Neuron (in vitro differentiated cells): ENCODE data around the gene C1QTNF8.

Source experiments
- H2AFZ ChIP-seq: one replicate; pipeline ENCODE4 v1.6.1; 2013; ENCODE audit warnings: low read depth, mild to moderate bottlenecking, inconsistent platforms, low read length, moderate library complexity
- H3K27me3 ChIP-seq: one replicate; pipeline ENCODE4 v1.6.1; 2013; ENCODE audit warnings: low read length; ENCODE audit not compliant: insufficient read depth
- H3K36me3 ChIP-seq: one replicate; pipeline ENCODE4 v1.6.1; 2013; ENCODE audit warnings: low read length; ENCODE audit not compliant: insufficient read depth
- H3K4me1 ChIP-seq: one replicate; pipeline ENCODE4 v1.6.1; 2013; ENCODE audit warnings: low read length; ENCODE audit not compliant: insufficient read depth
- H3K4me3 ChIP-seq: 2 replicates; pipeline ENCODE4 v1.5.1; 2013; ENCODE audit warnings: mild to moderate bottlenecking, low read length, moderate library complexity
- H3K9me3 ChIP-seq: one replicate; pipeline ENCODE4 v1.6.1; 2013; ENCODE audit warnings: low read length

C1QTNF8 gene

DNA sequence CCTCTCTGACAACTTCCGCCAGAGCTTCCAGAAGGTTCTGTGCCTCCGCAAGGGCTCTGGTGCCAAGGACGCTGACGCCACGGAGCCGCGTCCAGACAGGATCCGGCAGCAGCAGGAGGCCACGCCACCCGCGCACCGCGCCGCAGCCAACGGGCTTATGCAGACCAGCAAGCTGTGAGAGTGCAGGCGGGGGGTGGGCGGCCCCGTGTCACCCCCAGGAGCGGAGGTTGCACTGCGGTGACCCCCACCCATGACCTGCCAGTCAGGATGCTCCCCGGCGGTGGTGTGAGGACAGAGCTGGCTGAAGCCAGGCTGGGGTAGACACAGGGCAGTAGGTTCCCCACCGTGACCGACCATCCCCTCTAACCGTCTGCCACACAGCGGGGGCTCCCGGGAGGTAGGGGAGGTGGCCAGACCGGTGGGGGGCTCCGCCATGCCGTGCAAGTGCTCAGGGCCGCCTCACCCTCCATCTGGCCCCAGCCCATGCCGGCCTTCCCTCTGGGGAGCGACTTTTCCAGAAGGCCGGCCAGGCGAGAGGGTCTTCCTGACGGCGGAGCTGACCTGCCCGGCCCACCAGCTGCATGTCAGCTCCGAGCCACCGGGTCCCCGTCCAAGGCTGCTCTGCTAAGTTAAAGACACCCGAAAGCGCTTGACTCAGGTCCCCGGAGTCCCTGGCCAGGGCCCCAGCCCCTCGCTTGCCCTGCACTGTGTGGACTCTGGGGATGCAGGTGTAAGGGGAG is 16.1 kb downstream of the C1QTNF8 start:
- H3K4me1 ChIP-seq, result peaks cover 4% of the 10 kb centered on the region
- H2AFZ ChIP-seq, result no peak overlapping the region
- H3K36me3 ChIP-seq, result no peaks in the 10 kb centered on the region
- peaks cover 46% of the 10 kb centered on the region for H3K27me3 ChIP-seq
- peaks cover 14% of the 10 kb centered on the region for H3K9me3 ChIP-seq
- no peak overlapping the region for H3K4me3 ChIP-seq

DNA sequence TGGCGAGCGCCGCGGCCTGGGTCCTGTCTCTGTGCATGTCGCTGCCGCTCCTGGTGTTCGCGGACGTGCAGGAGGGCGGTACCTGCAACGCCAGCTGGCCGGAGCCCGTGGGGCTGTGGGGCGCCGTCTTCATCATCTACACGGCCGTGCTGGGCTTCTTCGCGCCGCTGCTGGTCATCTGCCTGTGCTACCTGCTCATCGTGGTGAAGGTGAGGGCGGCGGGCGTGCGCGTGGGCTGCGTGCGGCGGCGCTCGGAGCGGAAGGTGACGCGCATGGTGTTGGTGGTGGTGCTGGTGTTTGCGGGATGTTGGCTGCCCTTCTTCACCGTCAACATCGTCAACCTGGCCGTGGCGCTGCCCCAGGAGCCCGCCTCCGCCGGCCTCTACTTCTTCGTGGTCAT is 16.7 kb downstream of the C1QTNF8 start:
- Histone ChIP-seq H3K4me3 (no peak overlapping the region), H3K36me3 (no peaks in the 10 kb centered on the region), H3K9me3 (peaks cover 10% of the 10 kb centered on the region), H3K27me3 (peaks cover 52% of the 10 kb centered on the region), H2AFZ (no peak overlapping the region), H3K4me1 (peaks cover 4% of the 10 kb centered on the region)

- H3K9me3 ChIP-seq, result peaks cover 3% of the 10 kb centered on the region
- peaks cover 4% of the 10 kb centered on the region for H3K4me1 ChIP-seq
- no peaks in the 10 kb centered on the region for H3K36me3 ChIP-seq
- no peak overlapping the region for H2AFZ ChIP-seq
- H3K27me3 ChIP-seq, result peaks cover 53% of the 10 kb centered on the region
- H3K4me3 ChIP-seq, result no peak overlapping the region
Observed at GRCh38 chr16:1078579-1079021, 17.4 kb downstream of the C1QTNF8 start.

- H3K36me3 ChIP-seq, result no peaks in the 10 kb centered on the region
Observed at GRCh38 chr16:1077877-1078578, 18.0 kb downstream of the C1QTNF8 start.

DNA sequence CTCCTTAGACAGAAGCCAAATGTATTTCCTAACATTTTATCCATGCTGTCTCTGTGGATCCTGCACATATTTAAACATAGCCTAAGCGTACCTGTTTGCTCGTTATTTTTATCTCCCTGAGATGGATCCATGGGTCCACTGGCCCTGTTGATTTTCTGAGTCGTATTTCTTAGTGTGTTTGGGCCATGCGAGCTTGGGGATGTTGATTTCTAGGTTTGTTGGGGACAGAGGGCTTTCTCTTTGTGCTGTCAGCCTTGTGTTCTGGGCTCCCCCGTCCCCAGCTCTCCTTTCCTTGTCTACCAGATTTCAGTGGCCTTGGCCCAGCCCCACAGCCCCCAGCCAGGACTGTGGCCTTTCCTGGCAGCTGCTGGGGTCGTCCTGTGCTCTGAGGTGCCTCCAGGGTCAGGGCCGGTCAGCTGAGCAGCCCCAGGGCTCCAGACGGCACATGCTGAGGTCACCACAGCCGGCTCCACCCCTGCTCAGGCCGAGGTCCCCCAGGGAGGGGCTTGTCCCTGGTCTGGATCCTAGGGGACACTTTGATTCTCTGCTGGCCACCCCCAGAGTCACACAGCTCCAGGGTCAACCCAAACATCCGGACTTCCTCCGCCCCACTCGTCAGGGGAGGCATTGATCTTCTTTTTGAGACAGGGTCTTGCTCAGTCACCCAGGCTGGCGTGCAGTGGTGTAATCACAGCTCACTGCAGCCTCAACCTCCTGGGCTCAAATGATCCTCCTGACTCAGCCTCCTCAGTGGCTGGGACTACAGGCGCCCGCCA is 19.1 kb downstream of the C1QTNF8 start:
- H2AFZ ChIP-seq, result no peak overlapping the region
- H3K4me1 ChIP-seq, result peaks cover 4% of the 10 kb centered on the region
- H3K27me3 ChIP-seq, result peaks cover 55% of the 10 kb centered on the region
- H3K9me3 ChIP-seq, result no peaks in the 10 kb centered on the region
- no peaks in the 10 kb centered on the region for H3K36me3 ChIP-seq
- H3K4me3 ChIP-seq, result no peak overlapping the region

More at GRCh38 chr16:1077877-1078578, 18.0 kb downstream of the C1QTNF8 start:
- no peak overlapping the region for H3K4me3 ChIP-seq
- no peak overlapping the region for H2AFZ ChIP-seq
- H3K9me3 ChIP-seq, result peaks cover 3% of the 10 kb centered on the region
- peaks cover 57% of the 10 kb centered on the region for H3K27me3 ChIP-seq
- H3K4me1 ChIP-seq, result peaks cover 4% of the 10 kb centered on the region

DNA sequence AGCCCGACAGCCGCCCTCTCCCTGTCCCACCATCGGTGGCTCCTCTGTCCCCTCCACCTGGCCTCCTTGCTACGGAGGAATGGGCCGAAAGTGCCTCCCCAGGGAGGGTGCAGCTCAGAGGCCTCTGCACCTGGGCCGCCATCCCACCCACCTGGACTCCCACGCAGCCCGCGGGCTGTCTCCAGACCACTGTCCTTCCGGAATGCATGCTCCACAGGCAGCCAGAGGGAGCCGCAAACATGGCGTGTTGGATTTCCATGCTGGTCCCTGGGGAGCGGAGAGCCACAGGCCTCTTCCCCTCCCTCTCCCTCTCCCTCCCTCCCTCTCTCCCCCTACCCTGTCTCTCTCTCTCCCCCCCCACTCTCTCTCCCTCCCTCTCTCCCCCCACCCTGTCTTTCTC is 20.5 kb downstream of the C1QTNF8 start:
- no peak overlapping the region for H2AFZ ChIP-seq
- H3K36me3 ChIP-seq, result no peaks in the 10 kb centered on the region
- H3K4me1 ChIP-seq, result peaks cover 2% of the 10 kb centered on the region
- H3K27me3 ChIP-seq, result peaks cover 48% of the 10 kb centered on the region
- H3K4me3 ChIP-seq, result no peak overlapping the region
- H3K9me3 ChIP-seq, result no peaks in the 10 kb centered on the region

DNA sequence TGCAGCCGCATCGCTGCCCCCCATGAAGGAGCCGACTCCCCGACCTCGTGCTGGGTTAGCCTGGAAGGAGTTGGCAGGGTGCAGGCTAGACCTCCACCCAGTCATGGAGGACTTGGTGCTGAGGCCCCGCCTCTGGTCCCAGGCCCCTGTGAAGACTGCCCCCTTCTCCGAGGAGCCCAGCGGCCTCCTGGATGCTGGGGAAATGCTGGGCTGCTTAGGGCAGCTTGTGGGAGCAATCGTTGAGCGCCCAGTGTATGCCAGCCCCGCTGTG is 21.7 kb downstream of the C1QTNF8 start:
- Histone ChIP-seq H3K4me1 (peaks cover 8% of the 10 kb centered on the region), H3K27me3 (peaks cover 40% of the 10 kb centered on the region), H3K9me3 (no peaks in the 10 kb centered on the region), H3K36me3 (no peaks in the 10 kb centered on the region), H3K4me3 (no peak overlapping the region), H2AFZ (no peak overlapping the region)

DNA sequence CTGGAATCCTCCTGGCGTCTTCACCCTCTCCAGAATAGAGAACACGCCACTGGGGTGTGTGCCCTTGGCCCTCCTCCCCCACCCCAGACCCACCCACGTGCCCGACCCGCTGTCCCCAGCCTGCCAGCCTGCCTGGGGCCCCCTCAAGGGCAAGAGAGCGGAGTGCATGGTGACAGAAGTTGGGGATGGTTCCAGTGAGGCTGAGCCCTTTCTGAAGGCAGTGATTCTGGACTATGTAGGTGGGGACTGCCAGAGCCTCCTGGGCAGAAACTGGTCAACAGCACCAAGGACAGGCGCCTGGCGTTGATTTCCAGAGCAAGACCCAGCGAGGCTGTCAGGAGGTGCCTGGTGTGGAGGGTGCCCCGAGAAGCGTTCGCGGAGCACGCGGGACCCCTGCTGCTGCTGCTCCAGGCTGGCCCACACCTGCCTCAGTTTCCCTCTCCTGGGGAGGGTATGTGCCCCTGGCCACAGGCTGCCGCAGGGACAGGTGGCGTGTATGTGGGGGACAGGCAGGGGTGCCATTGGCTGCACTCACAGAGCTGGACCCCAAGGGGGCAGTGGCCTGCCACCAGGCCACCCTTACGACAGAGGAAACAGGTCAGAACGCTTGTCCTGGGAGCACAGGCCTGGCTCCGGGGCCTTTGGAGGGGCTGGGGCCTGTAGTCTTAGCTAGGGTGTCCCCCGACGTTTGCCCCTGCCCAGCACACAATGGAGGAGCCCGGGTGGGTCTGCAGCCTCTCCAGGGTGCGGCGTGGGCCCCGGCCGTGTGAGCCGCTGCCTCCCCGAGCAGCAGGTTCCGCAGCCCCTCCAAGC is 22.3 kb downstream of the C1QTNF8 start:
- Histone ChIP-seq H3K36me3 (no peaks in the 10 kb centered on the region), H3K9me3 (no peaks in the 10 kb centered on the region), H3K4me3 (no peak overlapping the region), H3K27me3 (peaks cover 35% of the 10 kb centered on the region), H2AFZ (no peak overlapping the region), H3K4me1 (peaks cover 8% of the 10 kb centered on the region)

- Histone ChIP-seq H3K9me3 (no peaks in the 10 kb centered on the region), H3K4me3 (no peak overlapping the region), H3K36me3 (no peaks in the 10 kb centered on the region), H2AFZ (no peak overlapping the region), H3K27me3 (peaks cover 38% of the 10 kb centered on the region), H3K4me1 (peaks cover 8% of the 10 kb centered on the region)
Observed at GRCh38 chr16:1073262-1073558, 22.8 kb downstream of the C1QTNF8 start.

DNA sequence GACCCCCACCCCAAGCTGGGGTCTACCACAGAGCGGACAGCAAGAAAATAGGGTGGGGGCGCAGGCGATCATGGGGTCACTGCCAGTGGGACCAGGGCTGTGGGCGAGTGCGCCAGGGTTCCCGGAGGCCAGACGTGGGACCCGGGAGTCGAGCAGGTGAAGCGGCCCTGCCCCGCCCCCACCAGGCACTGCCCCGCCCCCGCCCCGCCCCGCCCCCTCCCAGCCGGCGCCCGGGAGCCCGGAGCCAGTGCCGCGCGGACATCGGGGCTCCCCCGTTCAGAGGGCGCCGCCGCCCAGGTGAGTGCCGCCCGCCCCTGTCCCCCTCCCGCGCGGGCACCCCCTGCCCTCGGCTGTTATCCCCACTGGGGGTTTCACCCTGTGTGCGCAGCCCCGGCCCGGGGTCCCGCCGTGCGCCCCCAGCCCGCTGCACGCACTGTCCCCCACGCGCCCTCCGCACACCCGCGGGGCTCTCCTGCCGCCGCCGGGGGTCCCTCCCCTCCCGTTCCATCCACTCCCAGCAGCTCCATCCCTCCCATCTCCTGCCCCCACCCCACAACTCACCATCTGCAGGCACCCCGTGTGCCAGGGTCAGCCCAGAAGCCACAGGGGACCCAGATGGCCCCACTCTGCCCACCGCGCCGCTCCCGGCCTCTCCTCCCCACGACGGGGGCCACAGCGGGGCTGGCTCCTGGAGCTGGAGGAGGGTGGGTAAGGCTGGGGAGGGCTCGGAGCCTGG is 23.4 kb downstream of the C1QTNF8 start, which contains the start of gene SSTR5:
SSTR5 (plus strand) TSS at position 222 of the 736 bp plus-strand sequence. CDS start 6,122 bp downstream, outside the sequence.
- H3K27me3 ChIP-seq, result peaks cover 43% of the 10 kb centered on the region

DNA sequence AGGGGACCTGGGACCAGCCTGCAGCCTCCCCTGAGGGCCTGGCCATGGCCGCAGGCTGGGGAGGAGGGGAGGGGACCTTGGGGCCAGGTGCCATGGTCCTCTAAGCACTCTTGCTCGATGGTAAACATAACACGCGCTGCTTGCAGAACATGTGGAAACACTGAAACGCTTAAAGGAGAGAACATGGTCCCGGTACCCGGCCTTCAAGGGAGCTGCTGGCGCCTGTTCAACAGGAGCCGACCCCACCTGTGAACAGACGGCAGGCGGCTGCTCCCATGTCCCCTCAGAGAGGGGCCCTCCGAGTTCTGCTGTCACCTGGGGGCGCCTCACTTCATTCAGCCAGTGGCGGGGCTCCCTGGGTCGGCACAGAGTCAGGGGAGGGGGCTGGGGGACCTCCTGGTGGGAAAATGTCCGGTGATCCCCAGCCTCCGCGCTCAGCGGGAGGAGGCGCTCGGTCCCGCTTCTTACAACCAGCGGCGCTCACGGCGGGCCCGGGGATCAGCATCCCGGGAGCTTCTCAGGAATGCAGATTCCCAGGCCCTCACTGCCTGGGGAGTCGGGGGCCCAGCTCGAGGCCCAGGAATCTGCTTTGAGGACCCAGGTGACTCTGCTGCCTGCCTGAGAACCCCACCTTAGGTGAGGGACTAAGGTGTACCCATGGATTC is 24.4 kb downstream of the C1QTNF8 start:
- no peaks in the 10 kb centered on the region for H3K36me3 ChIP-seq
- H3K4me3 ChIP-seq, result no peak overlapping the region
- H2AFZ ChIP-seq, result no peak overlapping the region
- H3K9me3 ChIP-seq, result no peaks in the 10 kb centered on the region
- peaks cover 44% of the 10 kb centered on the region for H3K27me3 ChIP-seq
- H3K4me1 ChIP-seq, result peaks cover 8% of the 10 kb centered on the region

More for the DNA sequence above, 23.4 kb downstream of the C1QTNF8 start, which contains the start of gene SSTR5:
- Histone ChIP-seq H3K4me3 (no peak within 1 kb of the TSS), H3K36me3 (no peaks in the 10 kb centered on the region), H3K4me1 (peaks cover 8% of the 10 kb centered on the region), H3K9me3 (no peaks in the 10 kb centered on the region), H2AFZ (no peak within 1 kb of the TSS)
